Mucosa of rectum (tissue), 2 donors: ENCODE results near the gene WFS1.

Source experiments
- H3K27ac ChIP-seq, 2 donors: one replicate each; pipeline ENCODE4 v1.7.0; 2013; ENCODE audit warnings: inconsistent platforms in 2 of 2, low read depth in 2 of 2, low read length in 2 of 2
- H3K27me3 ChIP-seq, 2 donors: one replicate each; pipeline ENCODE4 v1.7.0; 2013; ENCODE audit warnings: low read length in 2 of 2; ENCODE audit not compliant: control insufficient read depth in 2 of 2, insufficient read depth in 2 of 2
- H3K36me3 ChIP-seq, 2 donors: one replicate each; pipeline ENCODE4 v1.7.0; 2013; ENCODE audit warnings: low read length in 2 of 2; ENCODE audit not compliant: control insufficient read depth in 2 of 2, insufficient read depth in 2 of 2
- H3K4me1 ChIP-seq, 2 donors: one replicate each; pipeline ENCODE4 v1.7.0; 2013; ENCODE audit warnings: low read length in 2 of 2, mild to moderate bottlenecking in 1 of 2; ENCODE audit not compliant: control insufficient read depth in 2 of 2, insufficient read depth in 2 of 2
- H3K4me3 ChIP-seq, 2 donors: one replicate each; pipeline ENCODE4 v1.7.0; 2013; ENCODE audit warnings: low read length in 2 of 2
- H3K9ac ChIP-seq, 2 donors: one replicate each; pipeline ENCODE4 v1.7.0; 2013; ENCODE audit warnings: low read length in 2 of 2, low read depth in 1 of 2, mild to moderate bottlenecking in 1 of 2
- H3K9me3 ChIP-seq, 2 donors: one replicate each; pipeline ENCODE4 v1.7.0; 2013; ENCODE audit warnings: low read length in 2 of 2; ENCODE audit not compliant: control insufficient read depth in 2 of 2
- donor health status: healthy.
- donor health status: Normal muscosa, but diverticular disease.

WFS1 gene

GRCh38 chr4:6330384-6330767 is 60.7 kb downstream of the WFS1 start:
- Histone ChIP-seq H3K36me3 (no peaks in the 10 kb centered on the region), H3K9me3 (peaks cover 3 to 4% of the 10 kb centered on the region in 2 donors), H3K27ac (no peak overlapping the region), H3K27me3 (peaks cover 4 to 5% of the 10 kb centered on the region in 2 donors), H3K9ac (no peak overlapping the region), H3K4me3 (no peak overlapping the region), H3K4me1 (peaks cover 0 to 1% of the 10 kb centered on the region in 2 donors)

- peaks cover 4 to 5% of the 10 kb centered on the region in 2 donors for H3K27me3 ChIP-seq
- H3K9ac ChIP-seq: no peak overlapping the region
- no peak overlapping the region for H3K4me3 ChIP-seq
- H3K27ac ChIP-seq: no peak overlapping the region
- H3K9me3 ChIP-seq: peaks cover 3 to 4% of the 10 kb centered on the region in 2 donors
- no peaks in the 10 kb centered on the region for H3K4me1 ChIP-seq
- H3K36me3 ChIP-seq: no peaks in the 10 kb centered on the region
Measured at GRCh38 chr4:6331018-6331417, 61.4 kb downstream of the WFS1 start.

- Histone ChIP-seq H3K36me3 (no peaks in the 10 kb centered on the region), H3K9ac (no peak overlapping the region), H3K27ac (no peak overlapping the region), H3K27me3 (peaks cover 4 to 5% of the 10 kb centered on the region in 2 donors), H3K4me3 (no peak overlapping the region), H3K9me3 (peaks cover 3 to 4% of the 10 kb centered on the region in 2 donors), H3K4me1 (no peaks in the 10 kb centered on the region)
Measured at GRCh38 chr4:6331468-6331867, 61.8 kb downstream of the WFS1 start.

GRCh38 chr4:6332042-6332668 is 62.5 kb downstream of the WFS1 start:
- H3K36me3 ChIP-seq: no peaks in the 10 kb centered on the region
- peaks cover 4 to 6% of the 10 kb centered on the region in 2 donors for H3K27me3 ChIP-seq
- H3K4me1 ChIP-seq: no peaks in the 10 kb centered on the region
- H3K4me3 ChIP-seq: no peak overlapping the region
- H3K9me3 ChIP-seq: peaks cover 3 to 4% of the 10 kb centered on the region in 2 donors
- H3K27ac ChIP-seq: no peak overlapping the region
- H3K9ac ChIP-seq: no peak overlapping the region

DNA sequence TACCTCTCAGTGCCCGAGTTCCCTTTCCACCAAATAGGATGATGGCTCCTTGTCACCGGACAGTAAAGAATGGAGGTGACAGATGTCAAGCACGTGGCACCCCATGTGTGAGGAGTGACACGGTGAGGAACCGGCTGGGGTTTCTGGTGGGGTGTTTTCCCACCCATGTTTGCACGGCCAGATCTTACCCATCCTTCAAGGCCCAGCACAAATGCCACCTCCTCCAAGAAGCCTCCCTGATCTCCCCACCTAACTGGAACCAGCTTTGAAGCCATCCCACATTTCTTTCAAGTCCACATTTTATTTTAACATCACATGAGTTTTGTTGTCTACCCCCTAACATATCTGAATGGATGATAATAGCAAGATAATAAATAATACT is 63.0 kb downstream of the WFS1 start:
- Histone ChIP-seq H3K27me3 (peaks cover 3 to 11% of the 10 kb centered on the region in 2 donors), H3K4me1 (no peaks in the 10 kb centered on the region), H3K4me3 (no peak overlapping the region), H3K36me3 (no peaks in the 10 kb centered on the region), H3K9me3 (peaks cover 3 to 4% of the 10 kb centered on the region in 2 donors), H3K27ac (no peak overlapping the region), H3K9ac (no peak overlapping the region)

GRCh38 chr4:6333301-6334202 is 63.9 kb downstream of the WFS1 start:
- no peaks in the 10 kb centered on the region for H3K36me3 ChIP-seq
- H3K9ac ChIP-seq: no peak overlapping the region
- no peak overlapping the region for H3K27ac ChIP-seq
- no peaks in the 10 kb centered on the region for H3K4me1 ChIP-seq
- H3K9me3 ChIP-seq: peaks cover 3 to 4% of the 10 kb centered on the region in 2 donors
- peaks cover 4 to 10% of the 10 kb centered on the region in 2 donors for H3K27me3 ChIP-seq
- H3K4me3 ChIP-seq: no peak overlapping the region

GRCh38 chr4:6334203-6334887 is 64.7 kb downstream of the WFS1 start:
- Histone ChIP-seq H3K36me3 (no peaks in the 10 kb centered on the region), H3K27ac (no peak overlapping the region), H3K9me3 (peaks cover 3 to 4% of the 10 kb centered on the region in 2 donors), H3K4me1 (no peaks in the 10 kb centered on the region), H3K4me3 (no peak overlapping the region), H3K27me3 (peaks cover 5 to 10% of the 10 kb centered on the region in 2 donors), H3K9ac (no peak overlapping the region)

GRCh38 chr4:6335040-6335590 is 65.5 kb downstream of the WFS1 start:
- Histone ChIP-seq H3K27me3 (peaks cover 2 to 12% of the 10 kb centered on the region in 2 donors), H3K27ac (no peak overlapping the region), H3K9me3 (peaks cover 3 to 4% of the 10 kb centered on the region in 2 donors), H3K9ac (no peak overlapping the region), H3K4me1 (no peaks in the 10 kb centered on the region), H3K36me3 (no peaks in the 10 kb centered on the region), H3K4me3 (no peak overlapping the region)

DNA sequence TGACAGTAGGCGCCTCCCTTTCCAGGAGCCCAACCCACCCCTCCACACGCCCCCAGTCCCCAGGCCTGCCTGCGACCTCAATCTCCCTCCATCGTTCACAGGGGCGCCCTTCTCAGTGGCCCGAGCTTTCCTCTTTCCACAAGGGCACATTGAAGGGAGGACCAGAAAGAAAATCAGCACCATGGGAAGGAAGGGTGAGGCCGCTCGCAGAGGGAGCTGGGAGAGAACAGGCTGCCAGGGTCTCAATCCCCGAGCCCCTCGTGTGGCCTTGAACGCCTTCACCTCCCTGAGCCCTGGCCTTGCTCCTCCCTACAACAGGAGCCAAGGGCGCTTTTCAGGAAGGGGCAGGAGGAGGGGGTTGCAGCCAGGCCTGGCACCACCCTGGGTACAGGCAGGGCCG is 66.5 kb downstream of the WFS1 start:
- Histone ChIP-seq H3K9ac (no peak overlapping the region), H3K9me3 (peaks cover 3 to 4% of the 10 kb centered on the region in 2 donors), H3K27ac (no peak overlapping the region), H3K4me1 (no peaks in the 10 kb centered on the region), H3K4me3 (no peak overlapping the region), H3K27me3 (peaks cover 2 to 12% of the 10 kb centered on the region in 2 donors), H3K36me3 (no peaks in the 10 kb centered on the region)
